ENCODE measurements around the gene SMAD7. TPM values are rescaled to one million over a fixed set of nuclear protein-coding genes. Genes with fewer than 3 reads are reported as not detected.

Gene SMAD7
- total RNA-seq, 5 donors from 2014 or later (not counting 1 experiment from before 2014, with no cell fraction given), result 28.5 to 138 (median 57.7) TPM

- peak overlapping the region; percentile 85 to 99 (median 97) for H3K4me3 Mint-ChIP-seq
- Histone ChIP-seq H3K36me3 (ENCODE audit: control insufficient read depth in 2 of 2, extremely low read depth in 1 of 2, insufficient read depth in 1 of 2, low read length in 1 of 2) (peaks cover 0 to 23% of the 10 kb centered on the region in 2 donors), H3K4me1 (ENCODE audit: control insufficient read depth in 1 of 2, extremely low read depth in 1 of 2, insufficient read depth in 2 of 2, low read length in 2 of 2) (peaks cover 40 to 69% of the 10 kb centered on the region in 2 experiments), H3K9me3 (no peaks in the 10 kb centered on the region), H3K27me3 (replicated peaks in 1 of 2; ENCODE audit: control insufficient read depth in 2 of 2, extremely low read depth in 1 of 2, insufficient read depth in 2 of 2, low read length in 1 of 2) (peaks cover 0 to 7% of the 10 kb centered on the region in 2 experiments), H3K4me3 (ENCODE audit: control insufficient read depth in 1 of 2, extremely low read depth in 1 of 2, low read length in 1 of 2) (peak overlapping the region; percentile 84 to 93), H3K27ac (ENCODE audit: low read length) (peak overlapping the region; percentile 63)
- peak overlapping the region; percentile 94 to 95 for H3K27ac Mint-ChIP-seq
- H3K27me3 Mint-ChIP-seq, result no peaks in the 10 kb centered on the region
- H3K9me3 Mint-ChIP-seq, result no peaks in the 10 kb centered on the region
- under 1% methylated on average over 37 of the region's 52 CpGs for WGBS (ENCODE audit: insufficient coverage)
- DNase-seq, result peak in 23 of 35 experiments; percentile 24 to 72 (median 50)
- peak in 1 of 4 experiments; percentile 11 for ATAC-seq (replicated peaks in 1 of 4)
- CTCF ChIA-PET, result interaction anchor here (0.5 to 1.5 kb wide), 4 partner anchors 8 to 134 kb away, joined by 3 to 5 read pairs (median 4); no protein-coding TSS in a partner anchor
- POLR2A ChIA-PET, result interaction anchor here in 1 of 2 donors (0.6 to 1.4 kb wide), 2 partner anchors 8 to 68 kb away, joined by 3 to 8 read pairs; no protein-coding TSS in a partner anchor
- peaks cover 39% of the 10 kb centered on the region for H3K36me3 Mint-ChIP-seq
- H3K4me1 Mint-ChIP-seq, result peaks cover 53 to 64% (median 55%) of the 10 kb centered on the region in 3 donors
Measured at GRCh38 chr18:48948112-48949049, 2.4 kb downstream of the SMAD7 start.

- peaks cover 48 to 72% of the 10 kb centered on the region in 2 experiments for H3K4me1 ChIP-seq (ENCODE audit: control insufficient read depth in 1 of 2, extremely low read depth in 1 of 2, insufficient read depth in 2 of 2, low read length in 2 of 2)
- H3K4me3 Mint-ChIP-seq, result peak overlapping the region; percentile 85 to 99 (median 97)
- ATAC-seq (replicated peaks in 1 of 4), result no peak
- peaks cover 46% of the 10 kb centered on the region for H3K36me3 Mint-ChIP-seq
- H3K36me3 ChIP-seq (ENCODE audit: control insufficient read depth in 2 of 2, extremely low read depth in 1 of 2, insufficient read depth in 1 of 2, low read length in 1 of 2), result peaks cover 0 to 23% of the 10 kb centered on the region in 2 donors
- DNase-seq, result peak in 1 of 35 experiments; percentile 13
- no peak overlapping the region for H3K27ac Mint-ChIP-seq
- 95% methylated on average over 2 of the region's 3 CpGs for WGBS (ENCODE audit: insufficient coverage)
- no peaks in the 10 kb centered on the region for H3K27me3 Mint-ChIP-seq
- peaks cover 0 to 7% of the 10 kb centered on the region in 2 experiments for H3K27me3 ChIP-seq (replicated peaks in 1 of 2; ENCODE audit: control insufficient read depth in 2 of 2, extremely low read depth in 1 of 2, insufficient read depth in 2 of 2, low read length in 1 of 2)
- peaks cover 58 to 72% (median 60%) of the 10 kb centered on the region in 3 donors for H3K4me1 Mint-ChIP-seq
- H3K9me3 Mint-ChIP-seq, result no peaks in the 10 kb centered on the region
- ChIA-PET POLR2A (interaction anchor here (0.6 to 1.1 kb wide), 2 partner anchors 19 to 124 kb away, joined by 4 read pairs; no protein-coding TSS in a partner anchor), CTCF (interaction anchor here in 1 of 2 donors (0.8 kb wide), 1 partner anchor 169 kb away, joined by 3 read pairs; no protein-coding TSS in a partner anchor)
- no peak overlapping the region for H3K27ac ChIP-seq (ENCODE audit: low read length)
- peak overlapping the region; percentile 84 to 93 for H3K4me3 ChIP-seq (ENCODE audit: control insufficient read depth in 1 of 2, extremely low read depth in 1 of 2, low read length in 1 of 2)
- H3K9me3 ChIP-seq, result no peaks in the 10 kb centered on the region
Measured at GRCh38 chr18:48947560-48947959, 3.2 kb downstream of the SMAD7 start.

GRCh38 chr18:48947092-48947491 lies 3.7 kb downstream of the SMAD7 start:
- H3K4me3 Mint-ChIP-seq, result peak overlapping the region; percentile 85 to 99 (median 97)
- no peaks in the 10 kb centered on the region for H3K9me3 Mint-ChIP-seq
- DNase-seq (no peak), ATAC-seq (replicated peaks in 1 of 4) (no peak)
- Histone ChIP-seq H3K9me3 (no peaks in the 10 kb centered on the region), H3K27me3 (replicated peaks in 1 of 2; ENCODE audit: control insufficient read depth in 2 of 2, extremely low read depth in 1 of 2, insufficient read depth in 2 of 2, low read length in 1 of 2) (peaks cover 0 to 7% of the 10 kb centered on the region in 2 experiments), H3K27ac (ENCODE audit: low read length) (no peak overlapping the region), H3K4me1 (ENCODE audit: control insufficient read depth in 1 of 2, extremely low read depth in 1 of 2, insufficient read depth in 2 of 2, low read length in 2 of 2) (peaks cover 52 to 72% of the 10 kb centered on the region in 2 experiments), H3K4me3 (ENCODE audit: control insufficient read depth in 1 of 2, extremely low read depth in 1 of 2, low read length in 1 of 2) (peak overlapping the region; percentile 84 to 93), H3K36me3 (ENCODE audit: control insufficient read depth in 2 of 2, extremely low read depth in 1 of 2, insufficient read depth in 1 of 2, low read length in 1 of 2) (peaks cover 0 to 26% of the 10 kb centered on the region in 2 donors)
- ChIA-PET CTCF (interaction anchor here (0.8 to 1.2 kb wide), 2 partner anchors 95 to 168 kb away, joined by 3 to 7 read pairs; no protein-coding TSS in a partner anchor), POLR2A (interaction anchor here (0.6 to 1.1 kb wide), 3 partner anchors 8 to 123 kb away, joined by 4 to 5 read pairs (median 4); no protein-coding TSS in a partner anchor)
- peak overlapping the region in 1 of 2 donors; percentile 65 for H3K27ac Mint-ChIP-seq
- H3K27me3 Mint-ChIP-seq, result no peaks in the 10 kb centered on the region
- H3K36me3 Mint-ChIP-seq, result peaks cover 51% of the 10 kb centered on the region
- peaks cover 63 to 73% (median 63%) of the 10 kb centered on the region in 3 donors for H3K4me1 Mint-ChIP-seq
- WGBS (ENCODE audit: insufficient coverage), result 88% methylated on average over 5 of the region's 10 CpGs

GRCh38 chr18:48946329-48946835 lies 4.4 kb downstream of the SMAD7 start:
- peaks cover 0 to 31% of the 10 kb centered on the region in 2 donors for H3K36me3 ChIP-seq (ENCODE audit: control insufficient read depth in 2 of 2, extremely low read depth in 1 of 2, insufficient read depth in 1 of 2, low read length in 1 of 2)
- H3K9me3 ChIP-seq, result no peaks in the 10 kb centered on the region
- Mint-ChIP-seq H3K36me3 (peaks cover 57% of the 10 kb centered on the region), H3K4me1 (peaks cover 70 to 78% (median 70%) of the 10 kb centered on the region in 3 donors), H3K4me3 (peak overlapping the region; percentile 62 to 97 (median 87)), H3K27me3 (no peaks in the 10 kb centered on the region), H3K27ac (peak overlapping the region in 1 of 2 donors; percentile 16), H3K9me3 (no peaks in the 10 kb centered on the region)
- H3K4me1 ChIP-seq (ENCODE audit: control insufficient read depth in 1 of 2, extremely low read depth in 1 of 2, insufficient read depth in 2 of 2, low read length in 2 of 2), result peaks cover 59 to 79% of the 10 kb centered on the region in 2 experiments
- ChIA-PET POLR2A (interaction anchor here in 1 of 2 donors (1.1 kb wide), 1 partner anchor 18 kb away, joined by 4 read pairs; no protein-coding TSS in a partner anchor), CTCF (interaction anchor here in 1 of 2 donors (1.2 kb wide), 1 partner anchor 96 kb away, joined by 7 read pairs; no protein-coding TSS in a partner anchor)
- H3K27ac ChIP-seq (ENCODE audit: low read length), result no peak overlapping the region
- WGBS (ENCODE audit: insufficient coverage), result 78% methylated on average over 3 of the region's 8 CpGs
- no peak overlapping the region for H3K4me3 ChIP-seq (ENCODE audit: control insufficient read depth in 1 of 2, extremely low read depth in 1 of 2, low read length in 1 of 2)
- H3K27me3 ChIP-seq (replicated peaks in 1 of 2; ENCODE audit: control insufficient read depth in 2 of 2, extremely low read depth in 1 of 2, insufficient read depth in 2 of 2, low read length in 1 of 2), result peaks cover 0 to 7% of the 10 kb centered on the region in 2 experiments
- DNase-seq (peak in 1 of 35 experiments; percentile 1), ATAC-seq (replicated peaks in 1 of 4) (no peak)

- ChIA-PET POLR2A (no interaction called here), CTCF (interaction anchor here in 1 of 2 donors (1.2 kb wide), 1 partner anchor 96 kb away, joined by 7 read pairs; no protein-coding TSS in a partner anchor)
- Mint-ChIP-seq H3K4me3 (peak overlapping the region; percentile 62 to 97 (median 87)), H3K27me3 (no peaks in the 10 kb centered on the region), H3K36me3 (peaks cover 61% of the 10 kb centered on the region), H3K27ac (no peak overlapping the region), H3K4me1 (peaks cover 75 to 83% (median 75%) of the 10 kb centered on the region in 3 donors), H3K9me3 (no peaks in the 10 kb centered on the region)
- Histone ChIP-seq H3K4me1 (ENCODE audit: control insufficient read depth in 1 of 2, extremely low read depth in 1 of 2, insufficient read depth in 2 of 2, low read length in 2 of 2) (peaks cover 61 to 84% of the 10 kb centered on the region in 2 experiments), H3K27me3 (replicated peaks in 1 of 2; ENCODE audit: control insufficient read depth in 2 of 2, extremely low read depth in 1 of 2, insufficient read depth in 2 of 2, low read length in 1 of 2) (peaks cover 0 to 7% of the 10 kb centered on the region in 2 experiments), H3K36me3 (ENCODE audit: control insufficient read depth in 2 of 2, extremely low read depth in 1 of 2, insufficient read depth in 1 of 2, low read length in 1 of 2) (peaks cover 0 to 31% of the 10 kb centered on the region in 2 donors), H3K9me3 (no peaks in the 10 kb centered on the region), H3K4me3 (ENCODE audit: control insufficient read depth in 1 of 2, extremely low read depth in 1 of 2, low read length in 1 of 2) (no peak overlapping the region), H3K27ac (ENCODE audit: low read length) (no peak overlapping the region)
- no peak for ATAC-seq (replicated peaks in 1 of 4)
- DNase-seq, result peak in 1 of 35 experiments; percentile 7
Measured at GRCh38 chr18:48945953-48946217, 4.9 kb downstream of the SMAD7 start.

Data from T-cell (primary cell).